Neuronal stem cell (in vitro differentiated cells): ENCODE results near the gene BMP2.

Experiments
- DNase-seq: peaks from one replicate; pipeline ENCODE4 v3.0.0-alpha.2; 2013; ENCODE audit warnings: low spot score
- H2AFZ ChIP-seq: one replicate; pipeline ENCODE4 v1.6.1; 2013; ENCODE audit warnings: mild to moderate bottlenecking, low read length, inconsistent platforms
- H2AK5ac ChIP-seq: 2 replicates; pipeline ENCODE4 v1.6.1; 2013; ENCODE audit warnings: low read depth, mild to moderate bottlenecking, inconsistent platforms, low read length, moderate library complexity, mixed read lengths
- H2BK120ac ChIP-seq: 2 replicates; pipeline ENCODE4 v1.6.1; 2013; ENCODE audit warnings: low read depth, mild to moderate bottlenecking, inconsistent platforms, low read length, moderate library complexity, mixed read lengths
- H2BK12ac ChIP-seq: one replicate; pipeline ENCODE4 v1.6.1; 2013; ENCODE audit warnings: low read length, inconsistent platforms
- H2BK15ac ChIP-seq: 2 replicates; pipeline ENCODE4 v1.6.1; 2013; ENCODE audit warnings: mild to moderate bottlenecking, low read length, inconsistent platforms, mixed read lengths
- H2BK5ac ChIP-seq: one replicate; pipeline ENCODE4 v1.6.1; 2013; ENCODE audit warnings: inconsistent platforms, mild to moderate bottlenecking, low read length, moderate library complexity
- H3K14ac ChIP-seq: one replicate; pipeline ENCODE4 v1.6.1; 2013; ENCODE audit warnings: low read length, inconsistent platforms
- H3K18ac ChIP-seq: 2 replicates; pipeline ENCODE4 v1.6.1; 2013; ENCODE audit warnings: low read length, inconsistent platforms
- H3K23ac ChIP-seq: 2 replicates; pipeline ENCODE4 v1.6.1; 2013; ENCODE audit warnings: low read depth, mild to moderate bottlenecking, mixed read lengths, low read length, inconsistent platforms; ENCODE audit not compliant: poor library complexity
- H3K27ac ChIP-seq: replicated peaks from 3 replicates; pipeline ENCODE4 v1.5.1; 2013; ENCODE audit warnings: low read length, inconsistent platforms
- H3K27me3 ChIP-seq, 3 experiments: 2 replicates each; pipeline ENCODE4 v1.6.1; 2013; ENCODE audit warnings: low read length in 3 of 3, mild to moderate bottlenecking in 2 of 3, inconsistent platforms in 1 of 3, low read depth in 1 of 3, mixed read lengths in 1 of 3, moderate library complexity in 1 of 3; ENCODE audit not compliant: control insufficient read depth in 3 of 3, insufficient read depth in 3 of 3
- H3K36me3 ChIP-seq, 2 donors: replicated peaks in 1 of 2; 2 replicates each; pipeline ENCODE4 v1.6.1; 2013; ENCODE audit warnings: low read length in 2 of 2; ENCODE audit not compliant: control insufficient read depth in 2 of 2, insufficient read depth in 2 of 2
- H3K4ac ChIP-seq: 2 replicates; pipeline ENCODE4 v1.6.1; 2013; ENCODE audit warnings: inconsistent platforms, mild to moderate bottlenecking, low read length, moderate library complexity
- H3K4me1 ChIP-seq, 2 donors: 1 replicate in 1 of 2; 2 replicates in 1 of 2; pipeline ENCODE4 v1.6.1; 2013; ENCODE audit warnings: low read length in 2 of 2, low read depth in 1 of 2; ENCODE audit not compliant: control insufficient read depth in 2 of 2, insufficient read depth in 1 of 2
- H3K4me2 ChIP-seq: one replicate; pipeline ENCODE4 v1.6.1; 2013; ENCODE audit warnings: mild to moderate bottlenecking, low read length, inconsistent platforms; ENCODE audit not compliant: insufficient read depth, poor library complexity, severe bottlenecking
- H3K4me3 ChIP-seq, 2 donors: 2 replicates each; pipeline ENCODE4 v1.5.1; 2013; ENCODE audit warnings: low read length in 2 of 2, mild to moderate bottlenecking in 2 of 2, inconsistent platforms in 1 of 2, moderate library complexity in 1 of 2
- H3K79me1 ChIP-seq: one replicate; pipeline ENCODE4 v1.6.1; 2013; ENCODE audit warnings: low read depth, mild to moderate bottlenecking, inconsistent platforms, low read length, moderate library complexity
- H3K9ac ChIP-seq: one replicate; pipeline ENCODE4 v1.6.1; 2013; ENCODE audit warnings: mild to moderate bottlenecking, low read depth, low read length, inconsistent platforms; ENCODE audit not compliant: poor library complexity
- H3K9me3 ChIP-seq, 2 donors: replicated peaks in 1 of 2; 2 replicates each; pipeline versions ENCODE3 to v1.6.1; 2013; ENCODE audit warnings: low read length in 2 of 2, mild to moderate bottlenecking in 2 of 2, inconsistent platforms in 1 of 2, low read depth in 1 of 2, mixed read lengths in 1 of 2, moderate library complexity in 1 of 2; ENCODE audit not compliant: control insufficient read depth in 2 of 2, insufficient read depth in 1 of 2
- H4K8ac ChIP-seq: one replicate; pipeline ENCODE4 v1.6.1; 2013; ENCODE audit warnings: low read depth, mild to moderate bottlenecking, inconsistent platforms, low read length, moderate library complexity
- H4K91ac ChIP-seq: one replicate; pipeline ENCODE4 v1.6.1; 2013; ENCODE audit warnings: low read length, low read depth, mild to moderate bottlenecking, inconsistent platforms; ENCODE audit not compliant: poor library complexity
- WGBS, 2 donors: extraction: QIAGEN DNeasy Blood & Tissue Kit; methylation state at CpG; one replicate each; pipeline ENCODE4 v1.1.7; 2013; ENCODE audit warnings: missing lambda C conversion rate in 2 of 2, mixed read lengths in 1 of 2; ENCODE audit not compliant: insufficient read length in 2 of 2, insufficient replicate concordance in 1 of 2; ENCODE audit errors: extremely low coverage in 2 of 2; 5-methylcytosine and 5-hydroxymethylcytosine counted together

Gene BMP2

DNA sequence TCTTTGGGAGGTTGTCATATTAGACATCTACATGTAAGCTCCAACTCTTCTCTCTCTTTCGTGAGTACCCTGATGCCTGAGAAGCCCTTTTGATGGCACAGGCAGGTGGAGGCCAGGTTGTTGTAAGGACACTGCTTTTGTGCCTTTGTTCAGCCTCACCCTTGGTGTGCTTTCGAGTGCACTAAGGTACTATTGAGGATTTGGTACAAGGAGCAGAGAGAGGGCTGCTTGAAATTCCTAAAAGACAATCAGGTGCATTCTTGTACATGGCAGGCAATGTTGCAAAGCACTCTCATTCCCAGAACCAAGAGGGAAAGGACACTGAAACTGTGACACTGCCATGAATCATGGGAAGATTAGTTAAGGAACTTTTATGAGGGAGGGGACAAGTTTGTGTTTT lies 19.1 kb downstream of the BMP2 start:
- Histone ChIP-seq H3K4me3 (no peak overlapping the region), H3K23ac (no peak overlapping the region), H3K9me3 (no peaks in the 10 kb centered on the region), H2BK15ac (no peak overlapping the region), H4K8ac (no peak overlapping the region), H3K4me2 (no peak overlapping the region), H3K18ac (no peak overlapping the region), H3K79me1 (no peaks in the 10 kb centered on the region), H3K27ac (no peak overlapping the region), H2BK12ac (no peak overlapping the region), H3K4me1 (peaks cover 0 to 9% of the 10 kb centered on the region in 2 donors), H4K91ac (no peak overlapping the region), H3K14ac (no peak overlapping the region), H2AFZ (no peak overlapping the region), H3K9ac (no peak overlapping the region), H2BK5ac (no peak overlapping the region), H3K4ac (no peak overlapping the region), H2BK120ac (no peak overlapping the region), H3K36me3 (no peaks in the 10 kb centered on the region), H3K27me3 (no peaks in the 10 kb centered on the region), H2AK5ac (no peak overlapping the region)
- no peak for DNase-seq
- whole genome bisulfite sequencing, 2 donors: no CpG with 5 or more reads among the region's 2 CpGs

DNA sequence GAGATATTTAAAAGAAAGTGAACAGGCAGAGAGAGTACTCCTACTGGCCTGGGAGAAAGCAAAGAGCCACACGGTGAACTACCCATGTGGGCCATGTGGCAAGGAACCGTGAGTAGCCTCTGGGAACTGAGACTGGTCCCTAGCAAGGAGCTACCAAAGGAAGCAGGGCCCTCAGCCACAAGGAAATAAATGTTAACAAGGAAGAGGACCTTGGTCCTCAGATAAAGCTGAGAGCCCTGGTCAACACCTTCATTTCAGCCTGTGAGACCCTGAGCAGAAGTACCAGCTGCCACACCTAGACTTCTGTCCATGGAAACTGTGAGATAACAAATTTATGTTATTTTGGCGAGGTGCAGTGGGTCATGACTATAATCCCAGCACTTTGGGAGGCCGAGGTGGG lies 25.3 kb downstream of the BMP2 start:
- H3K36me3 ChIP-seq: no peaks in the 10 kb centered on the region
- H4K8ac ChIP-seq: no peak overlapping the region
- no peak overlapping the region for H3K4me3 ChIP-seq
- H3K9ac ChIP-seq: no peak overlapping the region
- H4K91ac ChIP-seq: no peak overlapping the region
- DNase-seq: no peak
- H2BK12ac ChIP-seq: no peak overlapping the region
- H3K18ac ChIP-seq: no peak overlapping the region
- no peak overlapping the region for H2BK15ac ChIP-seq
- WGBS, 2 donors: no CpG with 5 or more reads among the region's 4 CpGs
- H2BK5ac ChIP-seq: no peak overlapping the region
- H3K4ac ChIP-seq: no peak overlapping the region
- H3K4me1 ChIP-seq: peaks cover 0 to 1% of the 10 kb centered on the region in 2 donors
- no peak overlapping the region for H3K4me2 ChIP-seq
- no peaks in the 10 kb centered on the region for H3K9me3 ChIP-seq
- no peak overlapping the region for H2AFZ ChIP-seq
- H3K27me3 ChIP-seq: no peaks in the 10 kb centered on the region
- H3K27ac ChIP-seq: no peak overlapping the region
- H3K79me1 ChIP-seq: no peaks in the 10 kb centered on the region
- no peak overlapping the region for H3K14ac ChIP-seq
- no peak overlapping the region for H2AK5ac ChIP-seq
- H3K23ac ChIP-seq: no peak overlapping the region
- H2BK120ac ChIP-seq: no peak overlapping the region

DNA sequence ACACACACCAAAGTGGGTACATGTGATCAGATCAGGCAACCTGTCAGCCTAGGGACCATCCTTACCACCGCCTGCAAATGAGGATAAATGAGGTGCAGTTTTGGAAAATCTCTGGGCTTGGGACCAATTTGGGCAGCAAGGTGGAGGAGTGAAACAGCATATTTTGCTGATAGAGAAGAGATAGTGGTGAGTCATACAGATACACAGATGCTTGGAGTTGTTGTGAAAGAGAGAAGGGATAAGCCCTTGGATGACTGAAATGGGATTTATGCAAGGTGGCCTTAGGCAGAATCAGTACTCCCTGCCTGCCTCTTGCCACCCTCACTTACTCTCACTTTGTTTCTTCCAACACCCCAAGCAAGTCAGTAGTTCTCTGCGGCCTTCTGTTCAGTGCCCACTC lies 34.7 kb downstream of the BMP2 start:
- no peak overlapping the region for H3K18ac ChIP-seq
- no peak for DNase-seq
- no CpG with 5 or more reads among the region's 2 CpGs for WGBS, 2 donors
- no peaks in the 10 kb centered on the region for H3K4me1 ChIP-seq
- no peak overlapping the region for H3K4me2 ChIP-seq
- no peaks in the 10 kb centered on the region for H3K79me1 ChIP-seq
- H3K27ac ChIP-seq: no peak overlapping the region
- H3K36me3 ChIP-seq: no peaks in the 10 kb centered on the region
- no peak overlapping the region for H2AK5ac ChIP-seq
- no peak overlapping the region for H3K4me3 ChIP-seq
- H4K8ac ChIP-seq: no peak overlapping the region
- H2BK12ac ChIP-seq: no peak overlapping the region
- H2BK15ac ChIP-seq: no peak overlapping the region
- H3K9ac ChIP-seq: no peak overlapping the region
- H4K91ac ChIP-seq: no peak overlapping the region
- H3K14ac ChIP-seq: no peak overlapping the region
- H3K27me3 ChIP-seq: no peaks in the 10 kb centered on the region
- H2BK120ac ChIP-seq: no peak overlapping the region
- H3K9me3 ChIP-seq: no peaks in the 10 kb centered on the region
- H3K23ac ChIP-seq: no peak overlapping the region
- H3K4ac ChIP-seq: no peak overlapping the region
- no peak overlapping the region for H2AFZ ChIP-seq
- no peak overlapping the region for H2BK5ac ChIP-seq

DNA sequence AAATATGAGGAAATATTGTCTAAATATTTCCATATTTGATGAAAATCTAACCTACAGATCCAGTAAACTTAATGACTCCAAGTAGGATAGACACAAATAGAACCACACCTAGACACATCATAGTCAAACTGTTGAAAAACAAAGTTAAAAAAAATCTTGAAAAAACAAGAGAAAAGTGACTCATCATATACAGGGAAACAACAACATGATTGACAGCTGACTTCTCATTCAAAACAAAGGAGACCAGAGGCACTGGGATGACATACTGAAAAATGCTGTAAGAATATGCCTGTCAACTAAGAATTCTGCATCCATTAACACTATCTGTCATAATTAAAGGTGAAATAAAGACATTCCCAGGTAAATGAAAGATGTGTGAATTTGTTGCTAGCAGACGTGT lies 38.8 kb downstream of the BMP2 start:
- Histone ChIP-seq H2BK120ac (no peak overlapping the region), H3K9ac (no peak overlapping the region), H3K36me3 (no peaks in the 10 kb centered on the region), H3K79me1 (no peaks in the 10 kb centered on the region), H3K4me2 (no peak overlapping the region), H3K4me1 (peaks cover 0 to 3% of the 10 kb centered on the region in 2 donors), H4K91ac (no peak overlapping the region), H2AFZ (no peak overlapping the region), H3K4me3 (no peak overlapping the region), H2BK15ac (no peak overlapping the region), H2AK5ac (no peak overlapping the region), H4K8ac (no peak overlapping the region), H3K4ac (no peak overlapping the region), H3K9me3 (no peaks in the 10 kb centered on the region), H3K18ac (no peak overlapping the region), H3K27me3 (no peaks in the 10 kb centered on the region), H3K14ac (no peak overlapping the region), H2BK5ac (no peak overlapping the region), H2BK12ac (no peak overlapping the region), H3K23ac (no peak overlapping the region), H3K27ac (no peak overlapping the region)
- no CpG with 5 or more reads among the region's 1 CpG for WGBS, 2 donors
- no peak for DNase-seq
